Upper lobe of right lung (tissue), 1 donor: Measurements from ENCODE around the gene CILP. TPM values are rescaled to one million over a fixed set of nuclear protein-coding genes. Genes with fewer than 3 reads are reported as not detected.

Source experiments
- ATAC-seq: fragments of 200-7000 bp; cut with Tn5 transposase; one replicate; pipeline ENCODE4 v1.9.1; 2020; ENCODE audit warnings: mild to moderate bottlenecking, moderate library complexity
- DNase-seq: peaks from one replicate; pipeline ENCODE4 v3.0.0-alpha.2; 2020
- H3K27ac ChIP-seq: fragments of 200-600 bp; one replicate; pipeline ENCODE4 v1.8.0; 2022
- H3K27me3 ChIP-seq: fragments of 200-600 bp; one replicate; pipeline ENCODE4 v1.8.0; 2022; ENCODE audit warnings: mild to moderate bottlenecking
- H3K36me3 ChIP-seq: fragments of 200-600 bp; one replicate; pipeline ENCODE4 v1.8.0; 2022
- H3K4me1 ChIP-seq: fragments of 200-600 bp; one replicate; pipeline ENCODE4 v1.8.0; 2022
- H3K4me3 ChIP-seq: fragments of 200-600 bp; one replicate; pipeline ENCODE4 v1.8.0; 2022; ENCODE audit warnings: mild to moderate bottlenecking
- H3K9me3 ChIP-seq: fragments of 200-600 bp; one replicate; pipeline ENCODE4 v1.8.0; 2022
- CTCF ChIP-seq: fragments of 200-600 bp; IDR thresholded peaks from one replicate; pipeline ENCODE4 v1.8.0; 2022; ENCODE audit warnings: antibody characterized with exemption
- intact Hi-C: fragments of 100-400 bp; cut with DNase I; formaldehyde crosslinking; loops from one replicate; pipeline ENCODE4 v1.11.0; 2022
- long read RNA-seq: library from polyadenylated mRNA; unstranded; transcript quantifications from one replicate; pipeline ENCODE4 v2.0.0, GENCODE V29; 2021
- total RNA-seq: library from RNA; stranded (reverse); fragmentation: NEBNext Ultra II Directional; extraction: Animal tissue kit (Norgen Biotek cat#: 25700); gene quantifications from one replicate; pipeline ENCODE4 v1.2.1, GENCODE V29; 2021
- donor health status: DM: no; HTN: yes; CAD: no; lungs with severe emphysema.

CILP gene
- 1.1 TPM for total RNA-seq
- long read RNA-seq, full-length matches to known transcripts: 1 of 2 reads
- long read RNA-seq, partial matches to known transcripts: 1 of 2 reads
- long read RNA-seq, other reads (novel, unspliced or antisense): 0 of 2 reads

GRCh38 chr15:65210770-65211481, at the start of gene CILP:
TSS of gene CILP (minus strand) at chr15:65211473. CDS start at chr15:65209755, 1,718 bp downstream.
- no peak for DNase-seq
- peaks cover 9% of the 10 kb centered on the region for H3K4me1 ChIP-seq
- no peaks in the 10 kb centered on the region for H3K9me3 ChIP-seq
- ATAC-seq: no peak
- no peak for TF ChIP-seq CTCF
- H3K27ac ChIP-seq: peak within 1 kb of the TSS; percentile 6
- no peaks in the 10 kb centered on the region for H3K36me3 ChIP-seq
- intact Hi-C loops: no loop called here
- no peak within 1 kb of the TSS for H3K4me3 ChIP-seq
- H3K27me3 ChIP-seq: no peaks in the 10 kb centered on the region

- H3K4me1 ChIP-seq: peaks cover 23% of the 10 kb centered on the region
- no peaks in the 10 kb centered on the region for H3K27me3 ChIP-seq
- no peaks in the 10 kb centered on the region for H3K9me3 ChIP-seq
- peaks cover 49% of the 10 kb centered on the region for H3K36me3 ChIP-seq
- no peak for TF ChIP-seq CTCF
- intact Hi-C loops: no loop called here
- no peak overlapping the region for H3K4me3 ChIP-seq
- H3K27ac ChIP-seq: no peak overlapping the region
- ATAC-seq (no peak), DNase-seq (no peak)
These were observed 49.7 kb upstream of the CILP start for GRCh38 chr15:65260968-65261367.

GRCh38 chr15:65259367-65259797, 48.1 kb upstream of the CILP start:
- no peak for TF ChIP-seq CTCF
- H3K27me3 ChIP-seq: no peaks in the 10 kb centered on the region
- no peak overlapping the region for H3K4me3 ChIP-seq
- ATAC-seq: no peak
- peak overlapping the region; percentile 53 for H3K27ac ChIP-seq
- intact Hi-C loops: no loop called here
- H3K9me3 ChIP-seq: no peaks in the 10 kb centered on the region
- DNase-seq: no peak
- H3K36me3 ChIP-seq: peaks cover 47% of the 10 kb centered on the region
- H3K4me1 ChIP-seq: peaks cover 23% of the 10 kb centered on the region

- no peak for DNase-seq
These were observed 47.3 kb upstream of the CILP start for GRCh38 chr15:65258375-65259262.

More at GRCh38 chr15:65258375-65259262, 47.3 kb upstream of the CILP start:
- H3K27ac ChIP-seq: peak overlapping the region; percentile 67
- intact Hi-C loops: no loop called here
- peaks cover 47% of the 10 kb centered on the region for H3K36me3 ChIP-seq
- TF ChIP-seq CTCF: no peak
- no peaks in the 10 kb centered on the region for H3K9me3 ChIP-seq
- H3K4me3 ChIP-seq: no peak overlapping the region
- H3K4me1 ChIP-seq: peaks cover 23% of the 10 kb centered on the region
- no peaks in the 10 kb centered on the region for H3K27me3 ChIP-seq
- peak; percentile 24 for ATAC-seq
